DOHH2 (cell line): ENCODE data around the gene CD59.
A peak's percentile ranks its signal among the peaks of the same experiment; 100 is the strongest.

ENCODE experiments used
- EZH2phosphoT487 ChIP-seq: fragments of 200-600 bp; sonication (generic); IDR thresholded peaks from 2 replicates; pipeline ENCODE4 v1.6.1; 2017; ENCODE audit warnings: borderline replicate concordance, mild to moderate bottlenecking, antibody characterized with exemption, low read length, moderate library complexity, mixed read lengths
- TF ChIP-seq, protein P1 (sequence below): fragments of 200-600 bp; sonication (generic); IDR thresholded peaks from one replicate; pipeline ENCODE4 v1.5.1; 2014; ENCODE audit warnings: antibody characterized with exemption, mild to moderate bottlenecking, low read depth, low read length; ENCODE audit not compliant: poor library complexity, severe bottlenecking

DNA sequence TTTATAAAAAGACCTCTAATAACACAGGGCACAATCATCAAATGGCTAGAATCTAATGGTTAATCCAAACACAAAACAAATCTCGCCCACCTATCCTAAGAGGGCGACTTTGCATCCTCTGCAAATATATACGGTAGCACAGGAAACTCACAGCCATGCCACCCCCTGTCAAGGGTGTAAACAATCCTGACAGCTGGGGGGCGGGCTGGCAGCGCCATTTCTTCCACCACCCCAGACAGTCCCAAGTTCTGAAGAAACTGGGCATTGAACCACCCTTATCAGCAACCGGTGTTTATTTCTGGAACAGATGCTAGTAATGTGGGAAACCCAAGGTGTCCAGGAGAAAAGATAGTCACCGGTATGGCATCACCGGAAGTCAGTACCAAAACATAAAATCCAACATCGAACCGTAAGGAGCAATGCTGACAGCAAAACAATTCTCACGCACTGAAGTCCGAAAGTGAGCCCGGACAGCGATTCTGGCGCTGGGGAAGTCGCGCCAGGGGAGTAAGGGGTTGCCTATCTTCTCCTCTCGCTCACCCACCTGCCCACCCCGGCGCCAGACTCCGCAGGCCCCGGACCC, 37.3 kb upstream of the CD59 start:
- TF ChIP-seq, protein P1, sequence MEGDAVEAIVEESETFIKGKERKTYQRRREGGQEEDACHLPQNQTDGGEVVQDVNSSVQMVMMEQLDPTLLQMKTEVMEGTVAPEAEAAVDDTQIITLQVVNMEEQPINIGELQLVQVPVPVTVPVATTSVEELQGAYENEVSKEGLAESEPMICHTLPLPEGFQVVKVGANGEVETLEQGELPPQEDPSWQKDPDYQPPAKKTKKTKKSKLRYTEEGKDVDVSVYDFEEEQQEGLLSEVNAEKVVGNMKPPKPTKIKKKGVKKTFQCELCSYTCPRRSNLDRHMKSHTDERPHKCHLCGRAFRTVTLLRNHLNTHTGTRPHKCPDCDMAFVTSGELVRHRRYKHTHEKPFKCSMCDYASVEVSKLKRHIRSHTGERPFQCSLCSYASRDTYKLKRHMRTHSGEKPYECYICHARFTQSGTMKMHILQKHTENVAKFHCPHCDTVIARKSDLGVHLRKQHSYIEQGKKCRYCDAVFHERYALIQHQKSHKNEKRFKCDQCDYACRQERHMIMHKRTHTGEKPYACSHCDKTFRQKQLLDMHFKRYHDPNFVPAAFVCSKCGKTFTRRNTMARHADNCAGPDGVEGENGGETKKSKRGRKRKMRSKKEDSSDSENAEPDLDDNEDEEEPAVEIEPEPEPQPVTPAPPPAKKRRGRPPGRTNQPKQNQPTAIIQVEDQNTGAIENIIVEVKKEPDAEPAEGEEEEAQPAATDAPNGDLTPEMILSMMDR: peak; percentile 19
- TF ChIP-seq EZH2phosphoT487: no peak
